ENCODE measurements around the gene CYP19A1.

The CYP19A1 gene

DNA sequence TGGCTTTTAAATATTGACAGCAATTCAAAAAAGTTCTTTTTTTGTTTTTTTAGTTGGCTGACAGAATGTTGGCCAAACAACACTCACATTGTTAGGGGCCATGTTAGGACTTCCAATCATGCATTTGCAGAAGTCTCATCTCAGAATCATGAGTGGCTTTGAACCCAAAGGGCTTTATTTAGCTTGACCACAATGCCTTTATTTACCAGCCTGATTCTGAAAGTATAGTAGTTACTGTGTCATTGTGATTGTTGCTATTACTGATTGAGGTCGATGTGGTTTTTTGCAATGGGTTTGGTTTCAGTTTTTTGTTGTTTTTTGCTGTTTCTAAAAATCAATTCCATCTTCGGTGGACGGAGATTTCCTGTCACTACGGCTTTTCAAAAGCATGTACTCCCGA lies 10.3 kb upstream of the CYP19A1 start:
- no peaks in the 10 kb centered on the region for H3K27me3 ChIP-seq (ENCODE audit: insufficient read depth, poor library complexity, severe bottlenecking)
- no peak overlapping the region for H3K4me3 ChIP-seq (replicated peaks; ENCODE audit: insufficient read depth, low read length)
- no peak for DNase-seq (ENCODE audit: low read depth in 1 of 2, low spot score in 1 of 2)
- TF ChIP-seq POLR2AphosphoS5 (IDR thresholded peaks at IDR 0.05; ENCODE audit: low read depth) (no peak), SPI1 (IDR thresholded peaks at IDR 0.05; ENCODE audit: borderline replicate concordance, low read depth) (no peak), GABPA (IDR thresholded peaks at IDR 0.05; ENCODE audit: low read depth) (no peak)
- TF ChIP-seq, protein P1, sequence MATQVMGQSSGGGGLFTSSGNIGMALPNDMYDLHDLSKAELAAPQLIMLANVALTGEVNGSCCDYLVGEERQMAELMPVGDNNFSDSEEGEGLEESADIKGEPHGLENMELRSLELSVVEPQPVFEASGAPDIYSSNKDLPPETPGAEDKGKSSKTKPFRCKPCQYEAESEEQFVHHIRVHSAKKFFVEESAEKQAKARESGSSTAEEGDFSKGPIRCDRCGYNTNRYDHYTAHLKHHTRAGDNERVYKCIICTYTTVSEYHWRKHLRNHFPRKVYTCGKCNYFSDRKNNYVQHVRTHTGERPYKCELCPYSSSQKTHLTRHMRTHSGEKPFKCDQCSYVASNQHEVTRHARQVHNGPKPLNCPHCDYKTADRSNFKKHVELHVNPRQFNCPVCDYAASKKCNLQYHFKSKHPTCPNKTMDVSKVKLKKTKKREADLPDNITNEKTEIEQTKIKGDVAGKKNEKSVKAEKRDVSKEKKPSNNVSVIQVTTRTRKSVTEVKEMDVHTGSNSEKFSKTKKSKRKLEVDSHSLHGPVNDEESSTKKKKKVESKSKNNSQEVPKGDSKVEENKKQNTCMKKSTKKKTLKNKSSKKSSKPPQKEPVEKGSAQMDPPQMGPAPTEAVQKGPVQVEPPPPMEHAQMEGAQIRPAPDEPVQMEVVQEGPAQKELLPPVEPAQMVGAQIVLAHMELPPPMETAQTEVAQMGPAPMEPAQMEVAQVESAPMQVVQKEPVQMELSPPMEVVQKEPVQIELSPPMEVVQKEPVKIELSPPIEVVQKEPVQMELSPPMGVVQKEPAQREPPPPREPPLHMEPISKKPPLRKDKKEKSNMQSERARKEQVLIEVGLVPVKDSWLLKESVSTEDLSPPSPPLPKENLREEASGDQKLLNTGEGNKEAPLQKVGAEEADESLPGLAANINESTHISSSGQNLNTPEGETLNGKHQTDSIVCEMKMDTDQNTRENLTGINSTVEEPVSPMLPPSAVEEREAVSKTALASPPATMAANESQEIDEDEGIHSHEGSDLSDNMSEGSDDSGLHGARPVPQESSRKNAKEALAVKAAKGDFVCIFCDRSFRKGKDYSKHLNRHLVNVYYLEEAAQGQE (IDR thresholded peaks at IDR 0.05; ENCODE audit: insufficient replicate concordance, low read depth): no peak
- TF ChIP-seq, protein P2, sequence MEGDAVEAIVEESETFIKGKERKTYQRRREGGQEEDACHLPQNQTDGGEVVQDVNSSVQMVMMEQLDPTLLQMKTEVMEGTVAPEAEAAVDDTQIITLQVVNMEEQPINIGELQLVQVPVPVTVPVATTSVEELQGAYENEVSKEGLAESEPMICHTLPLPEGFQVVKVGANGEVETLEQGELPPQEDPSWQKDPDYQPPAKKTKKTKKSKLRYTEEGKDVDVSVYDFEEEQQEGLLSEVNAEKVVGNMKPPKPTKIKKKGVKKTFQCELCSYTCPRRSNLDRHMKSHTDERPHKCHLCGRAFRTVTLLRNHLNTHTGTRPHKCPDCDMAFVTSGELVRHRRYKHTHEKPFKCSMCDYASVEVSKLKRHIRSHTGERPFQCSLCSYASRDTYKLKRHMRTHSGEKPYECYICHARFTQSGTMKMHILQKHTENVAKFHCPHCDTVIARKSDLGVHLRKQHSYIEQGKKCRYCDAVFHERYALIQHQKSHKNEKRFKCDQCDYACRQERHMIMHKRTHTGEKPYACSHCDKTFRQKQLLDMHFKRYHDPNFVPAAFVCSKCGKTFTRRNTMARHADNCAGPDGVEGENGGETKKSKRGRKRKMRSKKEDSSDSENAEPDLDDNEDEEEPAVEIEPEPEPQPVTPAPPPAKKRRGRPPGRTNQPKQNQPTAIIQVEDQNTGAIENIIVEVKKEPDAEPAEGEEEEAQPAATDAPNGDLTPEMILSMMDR (IDR thresholded peaks at IDR 0.05; ENCODE audit: insufficient read depth, low read length): no peak
- no peak overlapping the region for H3K27ac ChIP-seq (replicated peaks)

DNA sequence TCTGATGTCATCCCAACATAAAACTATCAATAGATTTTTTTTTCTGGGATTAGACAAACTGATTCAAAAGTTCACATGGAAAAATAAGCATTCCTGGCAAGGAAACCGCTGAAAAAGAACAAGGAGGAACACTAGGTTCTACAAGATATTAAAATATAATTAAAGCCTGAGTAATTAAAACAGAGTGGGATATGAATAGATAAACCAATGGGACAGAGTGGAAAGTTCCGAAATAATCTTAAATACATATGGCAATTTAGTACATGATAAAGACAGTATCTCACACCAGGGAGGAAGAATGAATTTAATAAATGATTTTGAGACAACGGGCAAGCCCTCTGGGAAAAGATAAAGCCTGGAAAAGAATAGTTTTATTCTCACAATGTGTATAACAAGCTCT lies 7.7 kb upstream of the CYP19A1 start:
- H3K27me3 ChIP-seq (ENCODE audit: insufficient read depth, poor library complexity, severe bottlenecking): peaks cover 5% of the 10 kb centered on the region
- no peak overlapping the region for H3K4me3 ChIP-seq (replicated peaks; ENCODE audit: insufficient read depth, low read length)
- DNase-seq (ENCODE audit: low read depth in 1 of 2, low spot score in 1 of 2): no peak
- TF ChIP-seq, protein P2 (IDR thresholded peaks at IDR 0.05; ENCODE audit: insufficient read depth, low read length): no peak
- TF ChIP-seq, protein P1 (IDR thresholded peaks at IDR 0.05; ENCODE audit: insufficient replicate concordance, low read depth): no peak
- TF ChIP-seq GABPA (IDR thresholded peaks at IDR 0.05; ENCODE audit: low read depth) (no peak), POLR2AphosphoS5 (IDR thresholded peaks at IDR 0.05; ENCODE audit: low read depth) (no peak), SPI1 (IDR thresholded peaks at IDR 0.05; ENCODE audit: borderline replicate concordance, low read depth) (no peak)
- H3K27ac ChIP-seq (replicated peaks): no peak overlapping the region

DNA sequence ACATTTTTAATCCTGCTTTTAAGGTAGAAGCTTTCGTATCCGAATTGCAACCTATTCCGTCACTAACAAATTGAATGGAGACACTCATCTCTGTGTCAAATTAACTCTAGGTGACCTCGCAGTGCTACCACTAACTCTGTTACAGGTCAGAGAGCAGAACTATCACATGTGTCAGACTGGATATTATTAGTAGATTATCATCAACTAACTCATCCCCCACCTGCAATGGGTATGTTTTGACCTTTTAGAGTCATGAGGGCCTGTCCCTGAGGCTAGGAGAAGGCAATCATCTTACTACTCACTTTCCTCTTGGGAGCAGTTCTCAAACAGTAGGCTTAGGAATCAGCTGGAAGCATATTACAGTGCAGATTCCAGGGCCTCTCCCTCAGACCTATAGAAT lies 5.1 kb upstream of the CYP19A1 start:
- no peak for DNase-seq (ENCODE audit: low read depth in 1 of 2, low spot score in 1 of 2)
- H3K4me3 ChIP-seq (replicated peaks; ENCODE audit: insufficient read depth, low read length): no peak overlapping the region
- peaks cover 5% of the 10 kb centered on the region for H3K27me3 ChIP-seq (ENCODE audit: insufficient read depth, poor library complexity, severe bottlenecking)
- no peak overlapping the region for H3K27ac ChIP-seq (replicated peaks)
- no peak for TF ChIP-seq SPI1 (IDR thresholded peaks at IDR 0.05; ENCODE audit: borderline replicate concordance, low read depth)
- TF ChIP-seq GABPA (IDR thresholded peaks at IDR 0.05; ENCODE audit: low read depth): no peak
- TF ChIP-seq, protein P2 (IDR thresholded peaks at IDR 0.05; ENCODE audit: insufficient read depth, low read length): no peak
- no peak for TF ChIP-seq POLR2AphosphoS5 (IDR thresholded peaks at IDR 0.05; ENCODE audit: low read depth)
- TF ChIP-seq, protein P1 (IDR thresholded peaks at IDR 0.05; ENCODE audit: insufficient replicate concordance, low read depth): no peak

Measured in HL-60 (cell line).